ENCODE data around the gene VEPH1. TPM values are rescaled to one million over a fixed set of nuclear protein-coding genes. Genes with fewer than 3 reads are reported as not detected.

VEPH1 gene
- total RNA-seq, 6 experiments from 2014 or later: 0.51 to 1.4 (median 0.93) TPM

GRCh38 chr3:157294491-157294890 lies 208.7 kb downstream of the VEPH1 start:
- no peaks in the 10 kb centered on the region for H3K27me3 ChIP-seq
- no peak for DNase-seq
- WGBS (ENCODE audit: insufficient coverage, low coverage, low lambda C conversion rate, missing lambda C conversion rate): 8% methylated on average over 1 of the region's 1 CpG
- no peaks in the 10 kb centered on the region for H3K36me3 ChIP-seq
- H3K27ac ChIP-seq: no peak overlapping the region
- intact Hi-C loops (cut with DNase I): no loop called here
- no peak for ATAC-seq
- H3K9me3 ChIP-seq: no peaks in the 10 kb centered on the region
- TF ChIP-seq CTCF (IDR thresholded peaks at IDR 0.05): no peak
- TF ChIP-seq POLR2A (IDR thresholded peaks at IDR 0.05): no peak
- no peak overlapping the region for H3K4me3 ChIP-seq
- H3K4me1 ChIP-seq: no peaks in the 10 kb centered on the region

- no peak overlapping the region for H3K27ac ChIP-seq
- no peak overlapping the region for H3K4me3 ChIP-seq
- no peaks in the 10 kb centered on the region for H3K9me3 ChIP-seq
- intact Hi-C loops (cut with DNase I): no loop called here
- no peaks in the 10 kb centered on the region for H3K27me3 ChIP-seq
- no peaks in the 10 kb centered on the region for H3K36me3 ChIP-seq
- DNase-seq: no peak
- no peaks in the 10 kb centered on the region for H3K4me1 ChIP-seq
- no peak for TF ChIP-seq POLR2A (IDR thresholded peaks at IDR 0.05)
- TF ChIP-seq CTCF (IDR thresholded peaks at IDR 0.05): no peak
- no peak for ATAC-seq
- WGBS (ENCODE audit: insufficient coverage, low coverage, low lambda C conversion rate, missing lambda C conversion rate): 88% methylated on average over 2 of the region's 2 CpGs
These were observed 212.4 kb downstream of the VEPH1 start for GRCh38 chr3:157290766-157291165.

GRCh38 chr3:157285966-157286365 lies 217.2 kb downstream of the VEPH1 start:
- TF ChIP-seq CTCF (IDR thresholded peaks at IDR 0.05) (no peak), POLR2A (IDR thresholded peaks at IDR 0.05) (no peak)
- Histone ChIP-seq H3K4me3 (no peak overlapping the region), H3K27ac (no peak overlapping the region), H3K9me3 (no peaks in the 10 kb centered on the region), H3K27me3 (no peaks in the 10 kb centered on the region), H3K4me1 (no peaks in the 10 kb centered on the region), H3K36me3 (no peaks in the 10 kb centered on the region)
- no peak for DNase-seq
- intact Hi-C loops (cut with DNase I): no loop called here
- WGBS (ENCODE audit: insufficient coverage, low coverage, low lambda C conversion rate, missing lambda C conversion rate): 69% methylated on average over 2 of the region's 2 CpGs
- ATAC-seq: no peak

- no peak for TF ChIP-seq POLR2A (IDR thresholded peaks at IDR 0.05)
- TF ChIP-seq CTCF (IDR thresholded peaks at IDR 0.05): no peak
- H3K27ac ChIP-seq: no peak overlapping the region
- H3K27me3 ChIP-seq: no peaks in the 10 kb centered on the region
- DNase-seq: no peak
- H3K9me3 ChIP-seq: no peaks in the 10 kb centered on the region
- 84% methylated on average over 4 of the region's 4 CpGs for WGBS (ENCODE audit: insufficient coverage, low coverage, low lambda C conversion rate, missing lambda C conversion rate)
- intact Hi-C loops (cut with DNase I): no loop called here
- no peak overlapping the region for H3K4me3 ChIP-seq
- ATAC-seq: no peak
- H3K36me3 ChIP-seq: no peaks in the 10 kb centered on the region
- no peaks in the 10 kb centered on the region for H3K4me1 ChIP-seq
These were observed 218.1 kb downstream of the VEPH1 start for GRCh38 chr3:157285141-157285540.

GRCh38 chr3:157284688-157285087 lies 218.5 kb downstream of the VEPH1 start:
- H3K27ac ChIP-seq: no peak overlapping the region
- no peak overlapping the region for H3K4me3 ChIP-seq
- DNase-seq (no peak), ATAC-seq (no peak)
- no peaks in the 10 kb centered on the region for H3K4me1 ChIP-seq
- TF ChIP-seq POLR2A (IDR thresholded peaks at IDR 0.05): no peak
- no peak for TF ChIP-seq CTCF (IDR thresholded peaks at IDR 0.05)
- H3K36me3 ChIP-seq: no peaks in the 10 kb centered on the region
- H3K9me3 ChIP-seq: no peaks in the 10 kb centered on the region
- WGBS (ENCODE audit: insufficient coverage, low coverage, low lambda C conversion rate, missing lambda C conversion rate): 53% methylated on average over 1 of the region's 1 CpG
- intact Hi-C loops (cut with DNase I): no loop called here
- H3K27me3 ChIP-seq: no peaks in the 10 kb centered on the region
